Psoas muscle (tissue), 8 donors: ENCODE data around the gene COLQ. TPM values are rescaled to one million over a fixed set of nuclear protein-coding genes. Genes with fewer than 3 reads are reported as not detected.

Experiments
- ATAC-seq, 4 donors: fragments of 200-7000 bp; cut with Tn5 transposase; one replicate each; pipeline ENCODE4 v1.9.1; 2020; ENCODE audit warnings: moderate library complexity in 3 of 4, mild to moderate bottlenecking in 2 of 4
- DNase-seq, 2 donors: peaks; one replicate each; pipeline ENCODE4 v3.0.0-alpha.2; 2020
- H3K27ac ChIP-seq: fragments of 200-600 bp; one replicate; pipeline ENCODE4 v1.8.0; 2022
- H3K27me3 ChIP-seq, 3 donors: fragments of 200-600 bp in 1 of 3; one replicate each; pipeline versions ENCODE4 v1.6.1 to v1.8.0; 2013 to 2022; ENCODE audit warnings: low read length in 2 of 3, mild to moderate bottlenecking in 2 of 3, moderate library complexity in 1 of 3; ENCODE audit not compliant: insufficient read depth in 3 of 3
- H3K36me3 ChIP-seq, 2 donors: fragments of 200-600 bp in 1 of 2; one replicate each; pipeline versions ENCODE4 v1.6.1 to v1.8.0; 2013 to 2022; ENCODE audit warnings: low read depth in 1 of 2, mild to moderate bottlenecking in 1 of 2, moderate library complexity in 1 of 2; ENCODE audit not compliant: insufficient read depth in 1 of 2
- H3K4me1 ChIP-seq: fragments of 200-600 bp; one replicate; pipeline ENCODE4 v1.8.0; 2022
- H3K4me3 ChIP-seq: fragments of 200-600 bp; one replicate; pipeline ENCODE4 v1.8.0; 2022; ENCODE audit warnings: mild to moderate bottlenecking
- H3K9me3 ChIP-seq: fragments of 200-600 bp; one replicate; pipeline ENCODE4 v1.8.0; 2022
- WGBS, 3 donors: extraction: QIAGEN DNeasy Blood & Tissue Kit; methylation state at CpG; one replicate each; pipeline versions ENCODE4 v1.1.6 to v1.1.7; 2013; 5-methylcytosine and 5-hydroxymethylcytosine counted together
- intact Hi-C, 2 donors: fragments of 100-400 bp; cut with DNase I; formaldehyde crosslinking; loops; one replicate each; pipeline versions ENCODE4 v1.11.0 to v1.14.2; 2022
- polyA plus RNA-seq, 3 donors: library from polyadenylated mRNA; stranded (reverse); fragments of 200-250 nt; gene quantifications; one replicate each; pipeline ENCODE4 v1.2.3, GENCODE V29; 2013
- total RNA-seq, 4 donors: library from RNA; stranded (reverse); fragmentation: NEBNext Ultra II Directional in 2 of 4; extraction: Animal tissue kit (Norgen Biotek cat#: 25700) in 2 of 4; gene quantifications; one replicate each; pipeline versions ENCODE4 v1.2.1 to v1.2.4, GENCODE V29; 2021 to 2023
- TF ChIP-seq, protein P1 (sequence below): fragments of 200-600 bp; IDR thresholded peaks from one replicate; pipeline ENCODE4 v1.8.0; 2022; ENCODE audit warnings: antibody characterized with exemption
- donor health status: healthy with polysubstance abuse.
- donor health status: DM: no; HTN: no; CAD: no; lungs with moderate emphysema.
- donor health status: Bipolar disorder and iron deficiency.
- donor health status: healthy.
- donor health status: DM: yes; HTN: yes; CAD: no.
- donor health status: DM: no; HTN: no; CAD: no.
- donor health status: DM: no; HTN: no; CAD: no.
- donor health status: DM: yes; HTN: yes; CAD: no.

The COLQ gene
- total and polyA plus RNA-seq, 7 donors, result 4.6 to 18.2 (median 10.0) TPM

DNA sequence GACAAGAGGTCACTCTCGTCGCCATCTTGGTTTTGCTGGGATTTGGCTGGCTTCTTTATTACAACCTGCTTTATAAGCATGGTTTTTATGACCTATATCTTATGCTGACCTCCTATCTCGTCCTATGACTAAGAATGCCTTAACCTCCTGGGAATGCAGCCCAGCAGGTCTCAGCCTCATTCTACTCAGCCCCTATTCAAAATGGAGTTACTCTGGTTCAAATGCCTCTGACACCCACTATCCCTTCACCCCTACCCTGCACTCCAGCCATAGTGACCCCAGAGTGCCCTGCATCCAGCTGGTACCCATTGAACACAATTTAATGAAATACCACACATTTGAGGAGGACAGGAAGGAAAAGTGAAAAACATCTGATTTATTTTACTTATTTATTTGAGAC lies 117.5 kb downstream of the COLQ start:
- DNase-seq, result no peak
- no peak for ATAC-seq
- 74 to 93% (median 84%) methylated on average over 3 of the region's 3 CpGs for WGBS, 3 donors
- Histone ChIP-seq H3K27me3 (no peaks in the 10 kb centered on the region), H3K36me3 (peaks cover 0 to 3% of the 10 kb centered on the region in 2 donors), H3K4me3 (no peak overlapping the region), H3K4me1 (no peaks in the 10 kb centered on the region), H3K9me3 (no peaks in the 10 kb centered on the region), H3K27ac (no peak overlapping the region)
- TF ChIP-seq, protein P1, sequence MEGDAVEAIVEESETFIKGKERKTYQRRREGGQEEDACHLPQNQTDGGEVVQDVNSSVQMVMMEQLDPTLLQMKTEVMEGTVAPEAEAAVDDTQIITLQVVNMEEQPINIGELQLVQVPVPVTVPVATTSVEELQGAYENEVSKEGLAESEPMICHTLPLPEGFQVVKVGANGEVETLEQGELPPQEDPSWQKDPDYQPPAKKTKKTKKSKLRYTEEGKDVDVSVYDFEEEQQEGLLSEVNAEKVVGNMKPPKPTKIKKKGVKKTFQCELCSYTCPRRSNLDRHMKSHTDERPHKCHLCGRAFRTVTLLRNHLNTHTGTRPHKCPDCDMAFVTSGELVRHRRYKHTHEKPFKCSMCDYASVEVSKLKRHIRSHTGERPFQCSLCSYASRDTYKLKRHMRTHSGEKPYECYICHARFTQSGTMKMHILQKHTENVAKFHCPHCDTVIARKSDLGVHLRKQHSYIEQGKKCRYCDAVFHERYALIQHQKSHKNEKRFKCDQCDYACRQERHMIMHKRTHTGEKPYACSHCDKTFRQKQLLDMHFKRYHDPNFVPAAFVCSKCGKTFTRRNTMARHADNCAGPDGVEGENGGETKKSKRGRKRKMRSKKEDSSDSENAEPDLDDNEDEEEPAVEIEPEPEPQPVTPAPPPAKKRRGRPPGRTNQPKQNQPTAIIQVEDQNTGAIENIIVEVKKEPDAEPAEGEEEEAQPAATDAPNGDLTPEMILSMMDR, result no peak
- intact Hi-C loops, result loop anchor here in 1 of 2 donors (10.0 kb wide), 1 partner anchor 299 kb away; no protein-coding TSS in a partner anchor

DNA sequence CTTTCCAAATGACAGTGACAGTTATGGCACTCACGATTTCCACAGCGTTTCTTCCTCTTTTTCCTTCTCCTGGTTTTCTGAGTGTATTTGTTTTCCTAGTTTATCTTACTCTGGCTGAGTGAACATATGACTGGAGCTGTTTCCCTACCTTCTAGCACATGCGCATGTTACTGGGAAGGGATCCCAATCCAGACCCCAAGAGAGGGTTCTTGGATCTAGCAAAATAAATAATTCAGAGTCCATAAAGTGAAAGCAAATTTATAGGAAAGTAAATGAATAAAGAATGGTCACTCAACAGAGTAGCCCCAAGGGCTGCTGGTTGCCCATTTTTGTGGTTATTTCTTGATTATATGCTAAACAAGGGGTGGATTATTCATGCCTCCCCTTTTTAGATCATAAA lies 118.0 kb downstream of the COLQ start:
- Histone ChIP-seq H3K27me3 (no peaks in the 10 kb centered on the region), H3K4me3 (no peak overlapping the region), H3K9me3 (no peaks in the 10 kb centered on the region), H3K4me1 (no peaks in the 10 kb centered on the region), H3K36me3 (no peaks in the 10 kb centered on the region), H3K27ac (no peak overlapping the region)
- ATAC-seq, result no peak
- intact Hi-C loops, result loop anchor here in 1 of 2 donors (10.0 kb wide), 1 partner anchor 299 kb away; no protein-coding TSS in a partner anchor
- TF ChIP-seq, protein P1, result no peak
- 71 to 76% (median 71%) methylated on average over 3 of the region's 3 CpGs for WGBS, 3 donors
- no peak for DNase-seq

DNA sequence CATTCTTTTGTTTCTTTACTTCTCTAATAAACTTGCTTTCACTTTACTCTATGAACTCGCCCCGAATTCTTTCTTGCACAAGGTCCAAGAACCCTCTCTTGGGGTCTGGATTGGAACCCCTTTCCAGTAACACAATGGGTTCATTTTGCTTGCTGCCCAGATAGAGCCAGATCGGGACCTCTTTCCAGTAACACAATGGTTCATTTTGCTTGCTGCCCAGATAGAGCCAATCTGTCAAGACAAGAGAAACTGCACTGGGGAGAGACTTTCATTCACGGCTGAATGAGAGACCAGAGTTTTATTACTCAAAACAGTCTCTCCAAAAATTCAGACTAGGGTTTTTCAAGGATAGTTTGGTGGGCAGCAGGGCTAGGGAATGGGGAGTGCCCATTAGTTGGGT lies 119.6 kb downstream of the COLQ start:
- Histone ChIP-seq H3K27ac (no peak overlapping the region), H3K36me3 (no peaks in the 10 kb centered on the region), H3K4me3 (no peak overlapping the region), H3K4me1 (no peaks in the 10 kb centered on the region), H3K27me3 (no peaks in the 10 kb centered on the region), H3K9me3 (no peaks in the 10 kb centered on the region)
- WGBS, 3 donors, result 76 to 86% (median 82%) methylated on average over 4 of the region's 4 CpGs
- intact Hi-C loops, result loop anchor here in 1 of 2 donors (10.0 kb wide), 1 partner anchor 297 kb away; no protein-coding TSS in a partner anchor
- ATAC-seq, result no peak
- DNase-seq, result no peak
- TF ChIP-seq, protein P1, result no peak

Other genes with a start within 250 kb of the COLQ start
- gene SH3BP5, start 189.1 kb downstream of the COLQ start, total RNA-seq, result 10 to 100 TPM; 14.4 to 57.1 (median 23.6) TPM
- gene SH3BP5, start 189.1 kb downstream of the COLQ start, polyA plus RNA-seq, result 10 to 100 TPM; 42.8 to 63.0 (median 59.2) TPM
- 1 to 10 TPM; 7.5 to 8.3 (median 8.1) TPM for gene METTL6, start 94.2 kb downstream of the COLQ start, total RNA-seq
- 10 to 100 TPM in 2 of 3 donors, 1 to 10 TPM in 1; 6.5 to 18.5 (median 14.3) TPM for gene METTL6, start 94.2 kb downstream of the COLQ start, polyA plus RNA-seq
- gene EAF1, start 94.1 kb downstream of the COLQ start, total RNA-seq, result 10 to 100 TPM in 2 of 4 donors, 1 to 10 TPM in 2; 9.3 to 16.0 (median 9.8) TPM
- 10 to 100 TPM in 1 of 3 donors, 1 to 10 TPM in 2; 5.0 to 17.9 (median 9.1) TPM for gene EAF1, start 94.1 kb downstream of the COLQ start, polyA plus RNA-seq
- 10 to 100 TPM; 14.0 to 20.2 (median 17.8) TPM for gene HACL1, start 79.9 kb upstream of the COLQ start, total RNA-seq
- gene HACL1, start 79.9 kb upstream of the COLQ start, polyA plus RNA-seq, result 10 to 100 TPM in 2 of 3 donors, 1 to 10 TPM in 1; 8.2 to 20.2 (median 11.1) TPM
- 10 to 100 TPM in 2 of 4 donors, 1 to 10 TPM in 2; 8.6 to 15.2 (median 10.5) TPM for gene BTD, start 80.0 kb upstream of the COLQ start, total RNA-seq
- gene BTD, start 80.0 kb upstream of the COLQ start, polyA plus RNA-seq, result 10 to 100 TPM in 1 of 3 donors, 1 to 10 TPM in 2; 6.3 to 12.7 (median 8.7) TPM